ENCODE results near the gene CCR7.

The CCR7 gene

GRCh38 chr17:40561294-40561870 is 3.9 kb downstream of the CCR7 start:
- DNase-seq = no peak

GRCh38 chr17:40560592-40561293 is 4.5 kb downstream of the CCR7 start:
- no peak for DNase-seq

GRCh38 chr17:40559954-40560591 is 5.2 kb downstream of the CCR7 start:
- peak; percentile 94 for DNase-seq

- no peak for DNase-seq
Measured at GRCh38 chr17:40559564-40559916, 5.7 kb downstream of the CCR7 start.

- DNase-seq = no peak
Measured at GRCh38 chr17:40558890-40559563, 6.2 kb downstream of the CCR7 start.

GRCh38 chr17:40558300-40558889 is 6.9 kb downstream of the CCR7 start:
- DNase-seq = peak; percentile 82

GRCh38 chr17:40557531-40558299 is 7.6 kb downstream of the CCR7 start:
- DNase-seq = no peak

- DNase-seq = peak; percentile 32
Measured at GRCh38 chr17:40556884-40557414, 8.3 kb downstream of the CCR7 start.

- DNase-seq = no peak
Measured at GRCh38 chr17:40556198-40556661, 9.0 kb downstream of the CCR7 start.

GRCh38 chr17:40555296-40556190 is 9.7 kb downstream of the CCR7 start:
- DNase-seq = no peak

- no peak for DNase-seq
Measured at GRCh38 chr17:40554646-40555295, 10.5 kb downstream of the CCR7 start.

- DNase-seq = no peak
Measured at GRCh38 chr17:40553694-40554534, 11.4 kb downstream of the CCR7 start.

GRCh38 chr17:40552806-40553693 is 12.2 kb downstream of the CCR7 start:
- no peak for DNase-seq

GRCh38 chr17:40551879-40552768 is 13.1 kb downstream of the CCR7 start:
- peak; percentile 86 for DNase-seq

GRCh38 chr17:40551091-40551878 is 14.0 kb downstream of the CCR7 start:
- no peak for DNase-seq

- DNase-seq = no peak
Measured at GRCh38 chr17:40550608-40551007, 14.7 kb downstream of the CCR7 start.

Data from NCI-H82 (cell line).